ENCODE results near the gene CD34. TPM values are rescaled to one million over a fixed set of nuclear protein-coding genes. Genes with fewer than 3 reads are reported as not detected.

CD34 gene
- total RNA-seq, 1 experiment from 2014 or later: not detected

DNA sequence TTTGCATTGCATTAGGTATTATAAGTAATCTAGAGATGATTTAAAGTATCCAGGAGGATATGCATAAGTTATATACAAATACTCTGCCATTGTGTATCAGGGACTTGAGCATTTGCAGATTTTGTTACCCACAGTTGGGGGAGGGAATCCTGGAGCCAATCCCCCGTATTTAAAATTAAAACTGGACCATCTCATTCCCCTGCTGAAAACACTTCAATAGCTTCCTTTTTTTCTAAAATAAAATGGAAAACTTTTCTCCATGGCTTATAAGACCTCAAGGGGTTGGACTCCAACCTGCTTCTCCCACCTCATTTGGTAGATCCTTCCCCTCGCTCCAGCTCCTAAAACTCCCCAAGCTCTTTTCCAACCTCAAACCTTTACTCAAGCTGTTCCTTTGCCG lies 10.4 kb upstream of the CD34 start:
- CTCF ChIA-PET: no interaction called here
- intact Hi-C loops (cut with micrococcal nuclease; ENCODE audit: unreplicated experiment): no loop called here
- POLR2A ChIA-PET (ENCODE audit: low non-redundant PET): no interaction called here
- Histone ChIP-seq H3K27me3 (replicated peaks; ENCODE audit: insufficient read depth, low read depth, low read length, poor library complexity) (peaks cover 63% of the 10 kb centered on the region), H3K36me3 (ENCODE audit: insufficient read depth, low read length, poor library complexity, severe bottlenecking) (no peaks in the 10 kb centered on the region), H3K9me3 (ENCODE audit: low read depth, low read length, poor library complexity, severe bottlenecking) (no peaks in the 10 kb centered on the region), H3K4me3 (ENCODE audit: low read depth, low read length, poor library complexity, severe bottlenecking) (no peak overlapping the region), H3K4me1 (ENCODE audit: insufficient read depth, low read length, poor library complexity, severe bottlenecking) (no peaks in the 10 kb centered on the region), H3K27ac (ENCODE audit: low read depth, low read length, poor library complexity, severe bottlenecking) (no peak overlapping the region)
- DNase-seq (ENCODE audit: low spot score): no peak
- no TSS peak for BruUV-seq (replicated peaks)
- TF ChIP-seq EZH2 (IDR thresholded peaks at IDR 0.05; ENCODE audit: borderline replicate concordance, low read depth, low read length, poor library complexity, severe bottlenecking) (no peak), CTCF (conservative IDR thresholded peaks at IDR 0.05; ENCODE audit: low read depth, low read length) (no peak)

- no peak for TF ChIP-seq EZH2 (IDR thresholded peaks at IDR 0.05; ENCODE audit: borderline replicate concordance, low read depth, low read length, poor library complexity, severe bottlenecking)
- TF ChIP-seq CTCF (conservative IDR thresholded peaks at IDR 0.05; ENCODE audit: low read depth, low read length): no peak
- Histone ChIP-seq H3K27me3 (replicated peaks; ENCODE audit: insufficient read depth, low read depth, low read length, poor library complexity) (peaks cover 66% of the 10 kb centered on the region), H3K36me3 (ENCODE audit: insufficient read depth, low read length, poor library complexity, severe bottlenecking) (no peaks in the 10 kb centered on the region), H3K4me3 (ENCODE audit: low read depth, low read length, poor library complexity, severe bottlenecking) (no peak overlapping the region), H3K27ac (ENCODE audit: low read depth, low read length, poor library complexity, severe bottlenecking) (no peak overlapping the region), H3K9me3 (ENCODE audit: low read depth, low read length, poor library complexity, severe bottlenecking) (no peaks in the 10 kb centered on the region), H3K4me1 (ENCODE audit: insufficient read depth, low read length, poor library complexity, severe bottlenecking) (no peaks in the 10 kb centered on the region)
- CTCF ChIA-PET: no interaction called here
- POLR2A ChIA-PET (ENCODE audit: low non-redundant PET): no interaction called here
- intact Hi-C loops (cut with micrococcal nuclease; ENCODE audit: unreplicated experiment): no loop called here
- DNase-seq (ENCODE audit: low spot score): no peak
- no TSS peak for BruUV-seq (replicated peaks)
These were observed 9.6 kb upstream of the CD34 start for GRCh38 chr1:207920444-207921021.

- ChIA-PET CTCF (no interaction called here), POLR2A (ENCODE audit: low non-redundant PET) (no interaction called here)
- H3K9me3 ChIP-seq (ENCODE audit: low read depth, low read length, poor library complexity, severe bottlenecking): no peaks in the 10 kb centered on the region
- no peak for DNase-seq (ENCODE audit: low spot score)
- no peak for TF ChIP-seq EZH2 (IDR thresholded peaks at IDR 0.05; ENCODE audit: borderline replicate concordance, low read depth, low read length, poor library complexity, severe bottlenecking)
- TF ChIP-seq CTCF (conservative IDR thresholded peaks at IDR 0.05; ENCODE audit: low read depth, low read length): no peak
- intact Hi-C loops (cut with micrococcal nuclease; ENCODE audit: unreplicated experiment): no loop called here
- H3K27me3 ChIP-seq (replicated peaks; ENCODE audit: insufficient read depth, low read depth, low read length, poor library complexity): peaks cover 72% of the 10 kb centered on the region
- no peak overlapping the region for H3K4me3 ChIP-seq (ENCODE audit: low read depth, low read length, poor library complexity, severe bottlenecking)
- no peaks in the 10 kb centered on the region for H3K36me3 ChIP-seq (ENCODE audit: insufficient read depth, low read length, poor library complexity, severe bottlenecking)
- BruUV-seq (replicated peaks): no TSS peak
- H3K27ac ChIP-seq (ENCODE audit: low read depth, low read length, poor library complexity, severe bottlenecking): no peak overlapping the region
- H3K4me1 ChIP-seq (ENCODE audit: insufficient read depth, low read length, poor library complexity, severe bottlenecking): no peaks in the 10 kb centered on the region
These were observed 8.7 kb upstream of the CD34 start for GRCh38 chr1:207919523-207920170.

Measured in A673 (cell line).